Endothelial cell of umbilical vein (primary cell): ENCODE measurements around the gene TRAPPC12. TPM values are rescaled to one million over a fixed set of nuclear protein-coding genes. Genes with fewer than 3 reads are reported as not detected.

Experiments
- BruUV-seq: library from RNA; stranded (reverse); fragments of 400-500 nt; replicated peaks from 2 replicates; lab custom pipeline; 2021; lab: Mats Ljungman, UMichigan
- CTCF ChIA-PET: fragments of 300-600, 350-600 bp; sonication (Branson Sonifier 250); formaldehyde crosslinking; loops from one replicate; lab custom pipeline; 2021; ENCODE audit warnings: antibody characterized with exemption, inconsistent platforms; lab: Charles Lee
- POLR2A ChIA-PET: fragments of 300-600, 350-600 bp; sonication (Branson Sonifier 250); formaldehyde crosslinking; loops from one replicate; lab custom pipeline; 2021; ENCODE audit warnings: antibody characterized with exemption, inconsistent platforms; lab: Charles Lee
- DNase-seq: peaks from one replicate; pipeline ENCODE4 v3.0.0-alpha.2; 2011; ENCODE audit warnings: low read depth, low spot score
- FAIRE-seq: peaks from 2 replicates; lab custom pipeline; 2011; peaks lifted over from hg19 to GRCh38; lab: Jason Lieb, UNC
- H2AFZ ChIP-seq: 2 replicates; pipeline ENCODE4 v1.6.0; 2012; ENCODE audit warnings: low read depth, low read length, control low read depth, inconsistent platforms
- H3K27ac ChIP-seq: 2 replicates; pipeline ENCODE4 v1.5.1; 2011; ENCODE audit warnings: low read depth, mild to moderate bottlenecking, control low read depth, low read length, moderate library complexity; ENCODE audit not compliant: insufficient read depth
- H3K27me3 ChIP-seq, 2 experiments: 2 replicates each; pipeline versions ENCODE4 v1.6.0 to v1.6.1; 2011; ENCODE audit warnings: low read length in 2 of 2, mixed read lengths in 1 of 2; ENCODE audit not compliant: control insufficient read depth in 2 of 2, insufficient read depth in 2 of 2
- H3K36me3 ChIP-seq, 2 experiments: 2 replicates in 1 of 2; 3 replicates in 1 of 2; pipeline ENCODE4 v1.5.1; 2011; ENCODE audit warnings: low read length in 2 of 2, mild to moderate bottlenecking in 1 of 2, moderate library complexity in 1 of 2; ENCODE audit not compliant: control insufficient read depth in 2 of 2, insufficient read depth in 2 of 2; ENCODE audit errors: extremely low read depth in 1 of 2
- H3K4me1 ChIP-seq: 3 replicates; pipeline ENCODE4 v1.5.1; 2011; ENCODE audit warnings: mild to moderate bottlenecking, low read length; ENCODE audit not compliant: control insufficient read depth, insufficient read depth; ENCODE audit errors: extremely low read depth
- H3K4me2 ChIP-seq: 2 replicates; pipeline ENCODE4 v1.6.1; 2011; ENCODE audit warnings: low read length, control low read depth, mixed read lengths; ENCODE audit not compliant: insufficient read depth
- H3K4me3 ChIP-seq, 3 experiments: fragments of 200-600 bp in 1 of 3; sonication (generic), shearing (Covaris generic) in 1 of 3; replicated peaks in 1 of 3; 2 replicates each; pipeline ENCODE4 v1.5.1; 2011 to 2016; ENCODE audit warnings: control low read depth in 3 of 3, low read length in 3 of 3, mild to moderate bottlenecking in 2 of 3, inconsistent platforms in 1 of 3, low read depth in 1 of 3, moderate library complexity in 1 of 3; ENCODE audit not compliant: insufficient read depth in 1 of 3
- H3K79me2 ChIP-seq: 2 replicates; pipeline ENCODE4 v1.6.0; 2012; ENCODE audit warnings: low read length, inconsistent platforms; ENCODE audit not compliant: control insufficient read depth, insufficient read depth
- H3K9ac ChIP-seq: replicated peaks from 2 replicates; pipeline ENCODE3; 2011; ENCODE audit warnings: low read length, control low read depth; ENCODE audit not compliant: insufficient read depth; ENCODE audit errors: extremely low read depth
- H3K9me1 ChIP-seq: replicated peaks from 3 replicates; pipeline ENCODE4 v1.6.0; 2011; ENCODE audit warnings: mild to moderate bottlenecking, low read length; ENCODE audit not compliant: control insufficient read depth, insufficient read depth; ENCODE audit errors: extremely low read depth
- H3K9me3 ChIP-seq: replicated peaks from 2 replicates; pipeline ENCODE4 v1.5.1; 2012; ENCODE audit warnings: low read length, inconsistent platforms; ENCODE audit not compliant: control insufficient read depth, insufficient read depth
- H4K20me1 ChIP-seq: replicated peaks from 2 replicates; pipeline ENCODE3; 2011; ENCODE audit warnings: mild to moderate bottlenecking, low read length; ENCODE audit not compliant: control insufficient read depth, insufficient read depth; ENCODE audit errors: extremely low read depth
- EZH2 ChIP-seq: IDR thresholded peaks from 2 replicates; pipeline ENCODE4 v1.6.1; 2012; ENCODE audit warnings: borderline replicate concordance, low read depth, mild to moderate bottlenecking, moderate library complexity, low read length, inconsistent platforms; ENCODE audit not compliant: severe bottlenecking
- FOS ChIP-seq: IDR thresholded peaks from 2 replicates; pipeline ENCODE4 v1.6.1; 2011; ENCODE audit warnings: mild to moderate bottlenecking, low read length, moderate library complexity, borderline replicate concordance; ENCODE audit not compliant: insufficient read depth
- GATA2 ChIP-seq: IDR thresholded peaks from 2 replicates; pipeline ENCODE4 v1.7.0; 2011; ENCODE audit warnings: low read depth, mild to moderate bottlenecking, moderate library complexity, mixed read lengths, low read length; ENCODE audit not compliant: insufficient read length, insufficient read depth
- JUN ChIP-seq: IDR thresholded peaks from 2 replicates; pipeline ENCODE4 v1.6.1; 2011; ENCODE audit warnings: borderline replicate concordance, low read depth; ENCODE audit not compliant: insufficient read length, insufficient read depth
- MYC ChIP-seq: IDR thresholded peaks from one replicate; pipeline ENCODE4 v1.6.1; 2011; ENCODE audit warnings: mild to moderate bottlenecking, low read depth, low read length
- POLR2A ChIP-seq: IDR thresholded peaks from 2 replicates; pipeline ENCODE4 v1.6.1; 2012; ENCODE audit warnings: low read depth, mild to moderate bottlenecking, control low read depth, low read length
- POLR2AphosphoS5 ChIP-seq: IDR thresholded peaks from 2 replicates; pipeline ENCODE4 v1.6.1; 2012; ENCODE audit warnings: low read depth, mild to moderate bottlenecking, control low read depth, low read length, moderate library complexity; ENCODE audit not compliant: insufficient read depth
- dilution Hi-C: fragments of 300-500 bp; cut with MboI; formaldehyde crosslinking; loops from one replicate; pipeline ENCODE4 v1.15.0; 2019; ENCODE audit warnings: low sequenced_read_pairs; ENCODE audit not compliant: extremely low pct_ligation_motif_present
- intact Hi-C: fragments of 100-400 bp; cut with micrococcal nuclease; formaldehyde crosslinking; loops from one replicate; pipeline ENCODE4 v1.10.0; 2022
- polyA plus RNA-seq, 4 experiments: library from polyadenylated mRNA; depleted of rRNA in 3 of 4; stranded (reverse) in 3 of 4; unstranded in 1 of 4; fragments of >200 nt; gene quantifications; 2 replicates each; pipeline versions ENCODE4 v1.2.1 to v1.2.3, GENCODE V29; 2011 to 2012; ENCODE audit warnings: missing spikeins in 1 of 4
- total RNA-seq: library from RNA; stranded (reverse); gene quantifications from 2 replicates; pipeline ENCODE4 v1.2.3, GENCODE V29; 2021
- TF ChIP-seq, protein P1 (sequence below): IDR thresholded peaks from 2 replicates; pipeline ENCODE4 v1.6.1; 2011; ENCODE audit not compliant: insufficient read depth, insufficient read length

The TRAPPC12 gene
- total and polyA plus RNA-seq, 2 donors (not counting 3 experiments of a cell fraction or from before 2014, with no cell fraction given): 47.5 to 81.5 TPM

DNA sequence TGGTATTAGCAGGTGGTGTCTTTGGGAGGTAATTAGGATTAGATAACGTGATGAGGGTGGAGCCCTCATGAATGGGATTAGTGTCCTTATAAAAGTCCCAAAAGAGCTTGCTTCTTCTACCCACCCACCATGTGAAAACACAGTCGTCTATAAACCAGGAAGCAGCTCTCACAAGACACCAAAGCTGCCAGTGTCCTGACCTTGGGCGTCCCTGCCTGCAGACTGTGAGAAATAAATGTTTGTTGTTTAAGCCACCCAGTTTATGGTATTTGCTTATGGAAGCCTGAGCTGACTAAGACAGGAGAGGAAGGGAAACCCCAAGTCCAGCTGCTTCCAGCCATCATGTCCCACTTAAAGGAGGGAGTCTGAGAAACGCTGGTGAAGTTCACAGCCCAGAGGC is 126.3 kb downstream of the TRAPPC12 start:
- Histone ChIP-seq H3K9me3 (no peaks in the 10 kb centered on the region), H3K4me1 (no peaks in the 10 kb centered on the region), H3K4me3 (no peak overlapping the region), H3K9ac (no peak overlapping the region), H4K20me1 (no peaks in the 10 kb centered on the region), H3K4me2 (no peak overlapping the region), H3K79me2 (no peaks in the 10 kb centered on the region), H3K9me1 (no peaks in the 10 kb centered on the region), H3K27ac (no peak overlapping the region), H3K36me3 (peaks cover 1 to 7% of the 10 kb centered on the region in 2 experiments), H2AFZ (no peak overlapping the region), H3K27me3 (no peaks in the 10 kb centered on the region)
- intact Hi-C loops (no loop called here), dilution Hi-C loops (no loop called here)
- POLR2A ChIA-PET: interaction anchor here (1.7 kb wide), 1 partner anchor 13 kb away, joined by 8 read pairs; no protein-coding TSS in a partner anchor
- CTCF ChIA-PET: interaction anchor here (1.6 to 2.5 kb wide), 4 partner anchors 8 to 43 kb away, joined by 3 to 10 read pairs (median 8); no protein-coding TSS in a partner anchor
- FAIRE-seq: peak; percentile 33
- peak; percentile 83 for DNase-seq
- TF ChIP-seq EZH2: no peak
- no peak for TF ChIP-seq POLR2AphosphoS5
- TF ChIP-seq POLR2A: no peak
- no peak for TF ChIP-seq GATA2
- TF ChIP-seq JUN: no peak
- no peak for TF ChIP-seq MYC
- TF ChIP-seq, protein P1, sequence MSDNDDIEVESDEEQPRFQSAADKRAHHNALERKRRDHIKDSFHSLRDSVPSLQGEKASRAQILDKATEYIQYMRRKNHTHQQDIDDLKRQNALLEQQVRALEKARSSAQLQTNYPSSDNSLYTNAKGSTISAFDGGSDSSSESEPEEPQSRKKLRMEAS: no peak
- no peak for TF ChIP-seq FOS
- BruUV-seq: no TSS peak

DNA sequence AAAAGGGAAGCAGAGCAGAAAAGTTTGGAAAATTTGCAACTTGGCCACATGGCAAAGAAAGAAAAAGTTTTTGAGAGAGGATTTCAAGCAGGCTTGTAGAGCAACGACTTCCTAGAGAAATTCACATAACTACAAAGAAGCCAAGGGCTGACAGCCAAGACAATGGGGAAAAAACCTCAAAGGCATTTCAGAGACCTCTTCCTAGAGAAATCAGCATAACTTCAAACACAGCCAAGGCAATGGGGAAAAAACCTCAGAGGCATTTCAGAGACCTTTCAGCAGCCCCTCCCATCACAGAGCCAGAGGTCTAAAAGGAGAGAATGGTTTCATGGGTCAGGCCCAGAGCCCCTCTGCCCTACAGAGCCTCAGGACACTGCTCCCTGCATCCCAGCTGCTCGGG is 132.6 kb downstream of the TRAPPC12 start:
- Histone ChIP-seq H3K9ac (no peak overlapping the region), H3K27me3 (no peaks in the 10 kb centered on the region), H3K4me3 (no peak overlapping the region), H3K27ac (no peak overlapping the region), H3K9me3 (no peaks in the 10 kb centered on the region), H3K4me2 (no peak overlapping the region), H3K4me1 (no peaks in the 10 kb centered on the region), H3K79me2 (peaks cover 2% of the 10 kb centered on the region), H3K9me1 (no peaks in the 10 kb centered on the region), H2AFZ (no peak overlapping the region), H4K20me1 (no peaks in the 10 kb centered on the region), H3K36me3 (peaks cover 13 to 14% of the 10 kb centered on the region in 2 experiments)
- no peak for TF ChIP-seq GATA2
- TF ChIP-seq JUN: no peak
- TF ChIP-seq, protein P1: no peak
- ChIA-PET CTCF (no interaction called here), POLR2A (no interaction called here)
- BruUV-seq: no TSS peak
- dilution Hi-C loops (no loop called here), intact Hi-C loops (no loop called here)
- no peak for FAIRE-seq
- no peak for DNase-seq
